Body of pancreas (tissue), 4 donors: ENCODE results near the gene LENG9. TPM values are rescaled to one million over a fixed set of nuclear protein-coding genes. Genes with fewer than 3 reads are reported as not detected.
"Not testable (repeated sequence)": the region's sequence is repeated elsewhere in the genome, so short reads cannot be mapped to it uniquely, and the experiment has no call there.

Experiments used
- ATAC-seq: fragments of 150-250 bp; one replicate; pipeline ENCODE4 v1.9.1; 2016
- DNase-seq, 4 donors: peaks; one replicate each; pipeline ENCODE4 v3.0.0-alpha.2; 2019
- H3K27ac ChIP-seq, 4 donors: fragments of 200-600 bp; sonication (generic); 1 replicate in 3 of 4; 2 replicates in 1 of 4; pipeline versions ENCODE4 v1.5.1 to v1.6.1; 2016 to 2019; ENCODE audit warnings: mild to moderate bottlenecking in 1 of 4, mixed read lengths in 1 of 4, moderate library complexity in 1 of 4
- H3K27me3 ChIP-seq, 2 donors: fragments of 200-600 bp; sonication (generic); one replicate each; pipeline ENCODE4 v1.6.0; 2016; ENCODE audit warnings: mild to moderate bottlenecking in 1 of 2
- H3K36me3 ChIP-seq, 2 donors: fragments of 200-600 bp; sonication (generic); replicated peaks in 1 of 2; 2 replicates each; pipeline ENCODE4 v1.5.1; 2016; ENCODE audit warnings: low read depth in 2 of 2; ENCODE audit not compliant: insufficient read depth in 1 of 2
- H3K4me1 ChIP-seq: fragments of 200-600 bp; sonication (generic); one replicate; pipeline ENCODE4 v1.6.0; 2016
- H3K4me3 ChIP-seq, 2 donors: fragments of 200-600 bp; sonication (generic); 1 replicate in 1 of 2; 2 replicates in 1 of 2; pipeline ENCODE4 v1.5.1; 2016 to 2019
- H3K9me3 ChIP-seq, 3 donors: fragments of 200-600 bp; sonication (generic); 1 replicate in 2 of 3; 2 replicates in 1 of 3; pipeline ENCODE4 v1.5.1; 2016
- CTCF ChIP-seq, 7 experiments: fragments of 450-650 bp in 4 of 7; fragments of 200-600 bp in 3 of 7; sonication (generic) in 3 of 7; IDR thresholded peaks; one replicate each; pipeline ENCODE4 v1.5.1; 2016 to 2019; ENCODE audit warnings: antibody characterized with exemption in 7 of 7
- POLR2A ChIP-seq, 3 donors: fragments of 450-650 bp; IDR thresholded peaks; one replicate each; pipeline ENCODE4 v1.6.1; 2016; ENCODE audit warnings: antibody characterized with exemption in 3 of 3, mild to moderate bottlenecking in 2 of 3
- WGBS, 2 donors: methylation state at CpG; one replicate each; pipeline ENCODE4 v1.1.5; 2017; 5-methylcytosine and 5-hydroxymethylcytosine counted together
- intact Hi-C: fragments of 100-400 bp; cut with DNase I; formaldehyde crosslinking; loops from one replicate; pipeline ENCODE4 v1.15.1; 2023
- total RNA-seq, 2 donors: library from RNA; depleted of rRNA; stranded (reverse); fragments of >200 nt; gene quantifications; one replicate each; pipeline ENCODE4 v1.1.0, GENCODE V29; 2016

The LENG9 gene
- total RNA-seq, 2 donors from 2014 or later = 21.8 to 25.7 TPM

GRCh38 chr19:54470991-54471782 lies 7.6 kb upstream of the LENG9 start:
- H3K27ac ChIP-seq = peak overlapping the region; percentile 52 to 98 (median 87)
- H3K4me1 ChIP-seq = peaks cover 63% of the 10 kb centered on the region
- H3K36me3 ChIP-seq = no peaks in the 10 kb centered on the region
- TF ChIP-seq CTCF (IDR thresholded peaks at IDR 0.05) (no peak), POLR2A (IDR thresholded peaks at IDR 0.05) (peak in 2 of 3 donors; percentile 61 to 72)
- H3K4me3 ChIP-seq = peak overlapping the region in 1 of 2 donors; percentile 11
- ATAC-seq (peak; percentile 64), DNase-seq (peak; percentile 62 to 74 (median 68))
- H3K9me3 ChIP-seq = no peaks in the 10 kb centered on the region
- intact Hi-C loops = no loop called here
- 11 to 52% methylated on average over 23 to 59 of the region's 60 CpGs for WGBS, 2 donors
- H3K27me3 ChIP-seq = no peaks in the 10 kb centered on the region

GRCh38 chr19:54470276-54470887 lies 6.8 kb upstream of the LENG9 start:
- peak overlapping the region; percentile 52 to 98 (median 87) for H3K27ac ChIP-seq
- H3K27me3 ChIP-seq = no peaks in the 10 kb centered on the region
- intact Hi-C loops = no loop called here
- TF ChIP-seq CTCF (IDR thresholded peaks at IDR 0.05) (no peak), POLR2A (IDR thresholded peaks at IDR 0.05) (no peak)
- H3K4me3 ChIP-seq = no peak overlapping the region
- H3K36me3 ChIP-seq = no peaks in the 10 kb centered on the region
- no peaks in the 10 kb centered on the region for H3K9me3 ChIP-seq
- 62 to 64% methylated on average over 10 of the region's 10 CpGs for WGBS, 2 donors
- peaks cover 71% of the 10 kb centered on the region for H3K4me1 ChIP-seq
- ATAC-seq (no peak), DNase-seq (no peak)

- TF ChIP-seq CTCF (IDR thresholded peaks at IDR 0.05) (no peak), POLR2A (IDR thresholded peaks at IDR 0.05) (peak in 1 of 3 donors; percentile 12)
- intact Hi-C loops = no loop called here
- no peaks in the 10 kb centered on the region for H3K27me3 ChIP-seq
- no peaks in the 10 kb centered on the region for H3K9me3 ChIP-seq
- no peaks in the 10 kb centered on the region for H3K36me3 ChIP-seq
- H3K4me3 ChIP-seq = no peak overlapping the region
- ATAC-seq (no peak), DNase-seq (peak in 2 of 4 donors; percentile 58 to 63)
- WGBS, 2 donors = 43 to 46% methylated on average over 8 of the region's 8 CpGs
- peak overlapping the region in 3 of 4 donors; percentile 77 to 98 (median 97) for H3K27ac ChIP-seq
- H3K4me1 ChIP-seq = peaks cover 73% of the 10 kb centered on the region
Measured at GRCh38 chr19:54469496-54469934, 5.9 kb upstream of the LENG9 start.

GRCh38 chr19:54466110-54466480 lies 2.5 kb upstream of the LENG9 start:
- DNase-seq, intact Hi-C loops, ATAC-seq, H3K4me3 ChIP-seq, H3K36me3 ChIP-seq, H3K9me3 ChIP-seq, H3K27me3 ChIP-seq: not testable (repeated sequence)
- 94 to 96% methylated on average over 14 of the region's 14 CpGs for WGBS, 2 donors
- peak overlapping the region in 3 of 4 donors; percentile 97 to 99 (median 98) for H3K27ac ChIP-seq
- H3K4me1 ChIP-seq = peaks cover 88% of the 10 kb centered on the region

- 75 to 97% methylated on average over 15 to 43 of the region's 49 CpGs for WGBS, 2 donors
- ATAC-seq = no peak
- intact Hi-C loops = no loop called here
- Histone ChIP-seq H3K9me3 (no peaks in the 10 kb centered on the region), H3K4me1 (peaks cover 88% of the 10 kb centered on the region), H3K36me3 (peaks cover 0 to 4% of the 10 kb centered on the region in 2 donors), H3K27ac (peak overlapping the region in 3 of 4 donors; percentile 97 to 99 (median 98)), H3K27me3 (no peaks in the 10 kb centered on the region), H3K4me3 (no peak overlapping the region)
- DNase-seq = no peak
- TF ChIP-seq CTCF (IDR thresholded peaks at IDR 0.05) (no peak), POLR2A (IDR thresholded peaks at IDR 0.05) (no peak)
Measured at GRCh38 chr19:54465426-54466109, 2.0 kb upstream of the LENG9 start.
